ENCODE measurements around the gene HSPA9. TPM values are rescaled to one million over a fixed set of nuclear protein-coding genes. Genes with fewer than 3 reads are reported as not detected.

HSPA9 gene
- total RNA-seq, 4 donors from 2014 or later, result 82.7 to 236 (median 175) TPM

DNA sequence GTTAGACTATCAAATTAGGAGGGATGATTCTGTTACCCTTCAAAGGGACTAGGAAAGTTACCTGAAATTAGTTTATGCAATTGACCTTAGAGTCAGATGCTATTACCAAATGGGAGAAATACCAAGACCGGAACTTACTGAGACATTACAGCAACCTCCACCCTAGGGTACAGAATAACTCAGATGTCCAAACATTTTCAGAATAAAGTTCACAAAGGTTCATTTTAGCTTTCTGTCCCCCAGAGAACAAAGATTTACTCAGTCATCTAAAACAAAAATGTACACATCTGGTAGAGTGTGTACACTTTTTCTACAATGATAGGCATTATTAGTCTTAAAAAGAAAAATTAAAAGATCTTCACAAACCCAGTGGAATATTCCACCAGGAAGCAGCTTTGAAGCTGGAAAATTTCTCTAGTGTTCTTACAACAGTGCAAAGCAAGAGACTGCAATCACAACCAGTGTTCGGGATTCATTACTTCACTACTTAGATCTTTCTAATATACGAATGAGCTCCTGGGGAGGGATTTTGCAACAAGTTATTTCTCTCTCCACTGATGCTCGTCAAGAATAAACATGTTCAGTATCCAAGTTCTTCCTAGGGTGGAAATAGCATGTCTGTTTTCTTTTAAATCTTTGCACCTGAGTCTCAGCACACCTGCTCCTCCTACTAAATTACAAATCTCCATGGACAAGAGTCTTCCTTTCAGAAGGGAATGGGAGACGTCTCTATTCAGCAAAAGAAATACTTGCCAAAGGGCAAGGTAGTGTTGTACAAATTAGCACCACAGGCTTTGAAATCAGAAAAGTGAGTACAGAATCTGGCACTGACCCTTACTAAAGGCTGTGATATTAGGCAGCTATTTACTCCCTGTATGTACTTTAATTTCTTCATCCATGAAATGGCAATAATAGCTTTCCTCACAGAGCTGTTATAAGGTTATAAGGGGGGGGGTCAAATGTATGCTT, 40.9 kb downstream of the HSPA9 start:
- intact Hi-C loops (cut with DNase I; ENCODE audit: low total_unique reads) (no loop called here), in situ Hi-C loops (cut with MboI; ENCODE audit: low pct_ligation_motif_present in 1 of 4, low pct_unique_long_range_greater_than_20kb in 1 of 4, low sequenced_read_pairs in 3 of 4) (loop anchor here in 1 of 4 donors (25.0 kb wide), 1 partner anchor 347 kb away; the partner anchor contains the start of genes BRD8 and KIF20A)
- WGBS, 2 donors (ENCODE audit: low coverage in 1 of 2), result 83 to 86% methylated on average over 4 to 5 of the region's 5 CpGs
- H3K9me3 ChIP-seq, result no peaks in the 10 kb centered on the region
- no peak for DNase-seq
- no peak overlapping the region for H3K27ac ChIP-seq
- H3K36me3 ChIP-seq, result no peaks in the 10 kb centered on the region
- H3K4me3 ChIP-seq, result no peak overlapping the region
- no peaks in the 10 kb centered on the region for H3K27me3 ChIP-seq
- TF ChIP-seq POLR2AphosphoS5 (IDR thresholded peaks at IDR 0.05), result no peak
- peaks cover 0 to 25% (median 8%) of the 10 kb centered on the region in 4 donors for H3K4me1 ChIP-seq

DNA sequence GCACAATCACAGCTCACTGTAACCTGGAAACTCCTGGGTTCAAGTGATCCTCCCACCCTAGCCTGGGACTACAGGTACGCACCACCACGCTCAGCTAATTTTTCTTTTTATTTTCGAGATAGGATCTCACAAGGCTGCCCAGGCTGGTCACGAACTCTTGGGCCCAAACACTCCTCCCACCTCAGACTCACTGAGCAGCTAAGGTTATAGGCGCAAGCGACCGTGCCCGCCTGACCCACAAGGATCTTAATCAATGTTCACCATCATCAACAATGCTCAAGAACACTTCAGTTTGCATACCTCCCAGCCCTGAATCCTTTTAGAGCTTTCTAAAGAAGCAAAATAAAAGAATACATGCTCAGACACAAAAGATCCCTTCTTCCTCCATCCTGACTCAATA, 45.4 kb downstream of the HSPA9 start:
- H3K36me3 ChIP-seq, result no peaks in the 10 kb centered on the region
- no peak overlapping the region for H3K27ac ChIP-seq
- DNase-seq, result no peak
- no peak overlapping the region for H3K4me3 ChIP-seq
- WGBS, 2 donors (ENCODE audit: low coverage in 1 of 2), result 91 to 96% methylated on average over 7 to 8 of the region's 8 CpGs
- H3K9me3 ChIP-seq, result no peaks in the 10 kb centered on the region
- intact Hi-C loops (cut with DNase I; ENCODE audit: low total_unique reads), result no loop called here
- TF ChIP-seq EP300 (IDR thresholded peaks at IDR 0.05; ENCODE audit: low read depth), result no peak
- TF ChIP-seq, protein P1, sequence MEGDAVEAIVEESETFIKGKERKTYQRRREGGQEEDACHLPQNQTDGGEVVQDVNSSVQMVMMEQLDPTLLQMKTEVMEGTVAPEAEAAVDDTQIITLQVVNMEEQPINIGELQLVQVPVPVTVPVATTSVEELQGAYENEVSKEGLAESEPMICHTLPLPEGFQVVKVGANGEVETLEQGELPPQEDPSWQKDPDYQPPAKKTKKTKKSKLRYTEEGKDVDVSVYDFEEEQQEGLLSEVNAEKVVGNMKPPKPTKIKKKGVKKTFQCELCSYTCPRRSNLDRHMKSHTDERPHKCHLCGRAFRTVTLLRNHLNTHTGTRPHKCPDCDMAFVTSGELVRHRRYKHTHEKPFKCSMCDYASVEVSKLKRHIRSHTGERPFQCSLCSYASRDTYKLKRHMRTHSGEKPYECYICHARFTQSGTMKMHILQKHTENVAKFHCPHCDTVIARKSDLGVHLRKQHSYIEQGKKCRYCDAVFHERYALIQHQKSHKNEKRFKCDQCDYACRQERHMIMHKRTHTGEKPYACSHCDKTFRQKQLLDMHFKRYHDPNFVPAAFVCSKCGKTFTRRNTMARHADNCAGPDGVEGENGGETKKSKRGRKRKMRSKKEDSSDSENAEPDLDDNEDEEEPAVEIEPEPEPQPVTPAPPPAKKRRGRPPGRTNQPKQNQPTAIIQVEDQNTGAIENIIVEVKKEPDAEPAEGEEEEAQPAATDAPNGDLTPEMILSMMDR (IDR thresholded peaks at IDR 0.05), result no peak
- H3K27me3 ChIP-seq, result no peaks in the 10 kb centered on the region
- H3K4me1 ChIP-seq, result peaks cover 0 to 13% (median 6%) of the 10 kb centered on the region in 4 donors
- in situ Hi-C loops (cut with MboI; ENCODE audit: low pct_ligation_motif_present in 1 of 4, low pct_unique_long_range_greater_than_20kb in 1 of 4, low sequenced_read_pairs in 3 of 4), result loop anchor here in 1 of 4 donors (25.0 kb wide), 1 partner anchor 343 kb away; the partner anchor contains the start of genes BRD8 and KIF20A

DNA sequence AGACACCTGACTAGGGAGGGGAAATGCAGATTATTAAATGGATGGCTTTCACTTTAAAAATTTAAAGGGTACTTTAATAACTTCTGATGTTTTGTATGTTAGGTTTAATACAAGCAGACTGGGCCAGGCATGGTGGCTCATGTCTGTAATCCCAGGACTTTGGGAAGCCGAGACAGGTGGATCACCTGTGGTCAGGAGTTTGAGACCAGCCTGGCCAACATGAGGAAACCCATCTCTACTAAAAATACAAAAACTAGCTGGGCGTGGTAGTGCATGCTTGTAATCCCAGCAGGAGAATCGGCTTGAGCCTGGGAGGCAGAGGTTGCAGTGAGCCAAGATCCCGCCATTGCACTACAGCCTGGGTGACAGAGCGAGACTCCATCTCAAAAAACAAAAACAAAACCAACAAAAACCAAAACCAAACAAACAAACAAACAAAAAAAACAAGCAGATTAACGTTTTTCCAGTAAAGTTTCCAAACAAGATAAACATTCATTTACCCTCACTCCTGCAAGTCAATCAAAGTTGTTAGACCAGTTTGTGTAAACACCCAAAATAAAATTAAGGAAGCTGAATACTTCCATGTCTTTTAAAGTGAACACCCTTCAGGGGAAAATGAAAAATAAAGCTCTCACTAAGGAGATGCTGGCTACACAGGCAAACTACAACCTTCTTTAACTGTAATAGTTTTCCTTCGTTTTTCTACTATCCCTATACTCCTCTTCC, 46.3 kb downstream of the HSPA9 start:
- Histone ChIP-seq H3K4me3 (no peak overlapping the region), H3K9me3 (no peaks in the 10 kb centered on the region), H3K27me3 (no peaks in the 10 kb centered on the region), H3K27ac (no peak overlapping the region), H3K36me3 (no peaks in the 10 kb centered on the region), H3K4me1 (peaks cover 0 to 12% (median 5%) of the 10 kb centered on the region in 4 donors)
- intact Hi-C loops (cut with DNase I; ENCODE audit: low total_unique reads) (no loop called here), in situ Hi-C loops (cut with MboI; ENCODE audit: low pct_ligation_motif_present in 1 of 4, low pct_unique_long_range_greater_than_20kb in 1 of 4, low sequenced_read_pairs in 3 of 4) (loop anchor here in 1 of 4 donors (25.0 kb wide), 1 partner anchor 342 kb away; the partner anchor contains the start of genes BRD8 and KIF20A)
- TF ChIP-seq EP300 (IDR thresholded peaks at IDR 0.05; ENCODE audit: low read depth) (no peak), POLR2A (IDR thresholded peaks at IDR 0.05) (no peak), POLR2AphosphoS5 (IDR thresholded peaks at IDR 0.05) (no peak)
- TF ChIP-seq, protein P1 (IDR thresholded peaks at IDR 0.05), result no peak
- 64 to 66% methylated on average over 3 to 7 of the region's 7 CpGs for WGBS, 2 donors (ENCODE audit: low coverage in 1 of 2)
- no peak for DNase-seq

DNA sequence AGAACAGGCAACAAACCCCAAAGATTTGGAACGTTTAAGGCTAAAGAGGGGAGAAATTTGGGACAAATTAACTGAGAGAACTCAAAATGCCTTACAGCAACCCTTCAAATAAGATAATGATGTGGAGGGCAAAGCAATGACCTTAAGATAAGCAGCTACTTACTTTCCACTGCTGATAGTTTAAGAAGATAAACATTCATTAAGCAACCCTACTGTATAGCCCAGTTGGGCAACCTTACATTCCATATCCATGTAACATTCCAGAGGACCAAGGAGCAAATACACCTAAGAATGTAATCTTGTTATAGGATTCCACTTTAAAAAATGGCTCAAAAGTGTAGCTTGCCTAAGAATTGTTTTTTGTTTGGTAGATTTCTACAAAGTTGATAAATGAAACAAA, 47.0 kb downstream of the HSPA9 start:
- WGBS, 2 donors (ENCODE audit: low coverage in 1 of 2), result 85% methylated on average over 1 of the region's 1 CpG; no CpG with 5 or more reads in 1 of the 2 donors
- in situ Hi-C loops (cut with MboI; ENCODE audit: low pct_ligation_motif_present in 1 of 4, low pct_unique_long_range_greater_than_20kb in 1 of 4, low sequenced_read_pairs in 3 of 4), result loop anchor here in 1 of 4 donors (25.0 kb wide), 1 partner anchor 341 kb away; the partner anchor contains the start of genes BRD8 and KIF20A
- no peak for DNase-seq

More for the DNA sequence above, 47.0 kb downstream of the HSPA9 start:
- intact Hi-C loops (cut with DNase I; ENCODE audit: low total_unique reads), result no loop called here
- Histone ChIP-seq H3K36me3 (no peaks in the 10 kb centered on the region), H3K4me3 (no peak overlapping the region), H3K4me1 (peaks cover 0 to 12% (median 5%) of the 10 kb centered on the region in 4 donors), H3K27me3 (no peaks in the 10 kb centered on the region), H3K9me3 (no peaks in the 10 kb centered on the region), H3K27ac (no peak overlapping the region)
- TF ChIP-seq POLR2A (IDR thresholded peaks at IDR 0.05) (no peak), POLR2AphosphoS5 (IDR thresholded peaks at IDR 0.05) (no peak), EP300 (IDR thresholded peaks at IDR 0.05; ENCODE audit: low read depth) (no peak)
- TF ChIP-seq, protein P1 (IDR thresholded peaks at IDR 0.05), result no peak

Measured in transverse colon (tissue), 4 donors.